SIG-M5 treated with dmso at 0.1 percent for 504 hours (cell line): Measurements from ENCODE around the gene GFM1.
A peak's percentile ranks its signal among the peaks of the same experiment; 100 is the strongest.

Experiments used
- DNase-seq: peaks from one replicate; lab custom pipeline; 2025; ENCODE audit not compliant: unreplicated experiment; lab: John Stamatoyannopoulos, UW

Gene GFM1

DNA sequence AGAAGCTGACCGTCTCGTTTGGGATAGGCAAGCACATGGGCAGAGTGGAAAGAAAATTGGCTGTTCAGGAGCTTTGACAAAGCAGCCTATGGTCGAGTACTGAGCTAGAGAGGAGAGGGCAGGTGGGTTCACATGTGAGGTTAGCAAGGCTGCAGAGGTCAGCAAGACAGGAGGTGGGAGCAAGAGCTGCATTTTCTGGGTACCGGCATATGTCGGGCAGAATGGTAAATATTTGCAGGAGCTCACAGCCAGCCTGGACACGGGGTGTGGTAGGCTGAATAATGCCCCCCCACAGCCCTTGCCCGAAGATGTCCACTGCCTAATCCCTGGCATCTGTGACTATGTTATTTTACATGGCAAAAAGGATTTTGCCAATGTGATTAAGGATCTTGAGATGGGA, 79.7 kb downstream of the GFM1 start:
- DNase-seq = no peak

DNA sequence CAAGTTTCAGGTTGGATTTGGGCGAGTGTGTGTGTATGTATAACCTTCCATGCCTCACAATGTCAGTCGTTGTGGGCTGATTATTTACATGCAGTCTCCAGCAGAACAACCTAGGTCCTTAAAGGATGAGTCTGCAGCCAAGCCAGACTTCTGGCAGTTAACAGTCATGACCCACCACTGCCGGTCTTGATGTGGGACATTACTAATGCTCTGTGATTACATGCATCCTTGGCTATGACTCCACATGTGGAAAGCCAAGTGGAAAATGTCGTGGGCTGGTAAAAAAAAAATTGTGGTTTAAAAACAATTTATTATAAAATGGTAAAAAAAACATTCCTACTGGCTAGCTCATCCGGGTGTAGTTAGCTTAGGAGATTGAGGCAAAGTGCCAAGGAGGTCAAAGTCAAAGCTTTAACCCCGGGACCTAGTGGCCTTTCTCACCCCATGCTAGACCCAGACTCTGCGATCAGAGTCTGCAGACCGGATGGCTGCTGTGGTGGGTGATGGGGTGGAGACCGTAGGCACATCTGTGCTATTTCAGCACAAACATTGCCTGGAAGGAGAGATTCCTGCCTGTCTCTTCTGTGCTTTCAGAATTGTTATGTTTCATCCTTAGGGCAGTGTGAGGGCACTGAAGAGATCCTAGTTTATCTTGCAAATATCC, 81.2 kb downstream of the GFM1 start:
- DNase-seq = no peak

- peak; percentile 79 for DNase-seq
Measured at GRCh38 chr3:158727206-158728060, 83.1 kb downstream of the GFM1 start.

DNA sequence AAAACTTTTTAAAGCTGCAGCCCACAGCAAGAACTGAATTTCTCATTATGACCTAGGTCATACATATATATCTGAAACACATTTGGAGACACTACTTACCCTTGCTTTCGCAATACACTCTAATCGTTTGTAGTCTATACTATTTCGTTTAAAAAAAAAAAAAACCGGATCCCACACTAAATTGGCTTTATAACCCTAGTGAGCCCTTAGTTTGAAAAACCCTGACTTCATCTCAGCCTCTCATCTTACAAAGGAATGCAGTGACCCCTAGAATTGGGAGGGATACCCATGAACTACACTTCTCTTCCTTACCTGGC, 83.7 kb downstream of the GFM1 start:
- DNase-seq = no peak

- DNase-seq = no peak
Measured at GRCh38 chr3:158728851-158729250, 84.5 kb downstream of the GFM1 start.

DNA sequence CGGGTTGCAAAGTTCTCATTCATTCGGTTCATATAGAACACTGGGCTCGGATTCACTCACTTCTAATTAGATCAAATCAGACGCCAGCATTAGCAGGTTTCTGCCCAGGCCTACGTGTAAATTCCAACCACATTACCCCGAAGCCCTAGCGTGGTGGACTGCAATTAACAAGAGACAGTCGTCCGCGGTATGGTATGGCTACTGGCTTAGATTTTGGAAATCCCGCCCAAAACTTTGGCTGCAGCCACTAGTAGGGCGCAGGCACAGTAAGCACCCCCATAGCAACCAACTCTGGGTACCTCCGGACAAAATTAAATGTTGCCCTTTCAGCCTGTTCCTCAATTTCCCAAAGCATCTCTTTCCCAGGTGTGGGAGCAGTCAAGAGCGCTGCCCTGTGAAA, 87.2 kb downstream of the GFM1 start:
- no peak for DNase-seq

DNA sequence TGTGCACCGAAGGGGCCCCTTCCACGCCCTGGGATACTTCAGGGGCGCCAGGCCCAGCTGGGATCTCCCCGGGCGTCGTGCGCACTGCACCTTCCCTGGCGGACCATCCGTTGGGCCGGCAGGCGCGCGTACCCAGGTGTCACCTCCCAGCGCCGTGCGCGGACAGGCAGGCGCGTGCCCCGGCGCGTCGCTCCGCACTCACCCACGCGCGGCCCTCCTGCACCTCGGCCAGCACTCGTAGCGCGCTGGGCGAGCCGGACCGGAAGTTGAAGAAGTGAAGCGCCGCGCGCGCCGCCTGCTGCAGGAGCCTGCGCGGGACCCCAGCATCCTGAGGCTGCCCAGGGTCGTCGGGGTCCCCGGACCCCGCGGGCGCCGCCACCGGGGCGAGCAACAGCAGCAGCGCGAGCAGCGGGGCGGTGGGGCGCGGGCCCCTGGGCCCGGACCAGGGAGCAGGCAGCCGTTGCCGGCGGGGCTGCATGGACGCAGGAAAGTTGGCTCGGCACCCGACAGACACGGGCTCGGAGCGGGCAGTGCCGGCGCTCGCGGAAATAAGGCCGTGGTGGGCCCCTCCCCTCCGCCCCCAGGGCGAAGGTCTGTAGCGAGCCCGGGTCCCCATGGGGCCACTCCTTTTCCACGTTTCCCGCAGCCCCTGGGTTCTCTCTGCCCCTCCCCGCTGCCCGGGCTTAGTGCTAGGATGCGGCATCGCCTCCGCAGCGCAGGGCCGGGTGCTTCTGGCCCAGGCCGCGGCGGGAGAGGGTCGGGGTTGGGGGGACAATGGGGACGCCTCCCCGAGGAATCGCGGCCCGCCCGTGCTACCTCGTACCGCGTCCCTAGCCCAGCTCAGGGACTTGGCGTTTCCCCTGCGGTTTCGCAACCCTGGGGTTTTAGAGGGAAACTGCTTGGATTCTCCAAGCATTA, 87.9 kb downstream of the GFM1 start, which contains the start of gene RARRES1:
TSS of gene RARRES1 (minus strand) at position 520 of the 918 bp plus-strand sequence. CDS start at position 478, 42 bp downstream.
- no peak for DNase-seq

DNA sequence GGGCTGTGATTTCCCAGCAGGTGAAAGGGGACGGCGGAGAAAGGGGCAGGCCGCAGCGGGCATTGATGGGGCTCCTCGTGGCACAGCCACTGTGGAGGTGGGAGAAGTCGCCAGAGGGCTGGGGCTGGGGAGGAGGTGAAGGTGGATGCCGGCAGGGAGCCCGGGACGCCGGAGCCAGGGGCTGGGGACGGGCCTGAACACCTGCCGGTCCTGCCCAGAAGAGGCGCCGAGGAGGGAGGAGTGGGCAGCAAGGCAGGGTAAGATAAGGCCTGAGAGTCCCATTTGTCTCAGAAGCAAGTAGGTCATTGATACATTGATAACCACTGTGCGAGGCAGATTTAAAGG, 88.5 kb downstream of the GFM1 start:
- DNase-seq = no peak

GRCh38 chr3:158733656-158734055, 89.3 kb downstream of the GFM1 start:
- no peak for DNase-seq

DNA sequence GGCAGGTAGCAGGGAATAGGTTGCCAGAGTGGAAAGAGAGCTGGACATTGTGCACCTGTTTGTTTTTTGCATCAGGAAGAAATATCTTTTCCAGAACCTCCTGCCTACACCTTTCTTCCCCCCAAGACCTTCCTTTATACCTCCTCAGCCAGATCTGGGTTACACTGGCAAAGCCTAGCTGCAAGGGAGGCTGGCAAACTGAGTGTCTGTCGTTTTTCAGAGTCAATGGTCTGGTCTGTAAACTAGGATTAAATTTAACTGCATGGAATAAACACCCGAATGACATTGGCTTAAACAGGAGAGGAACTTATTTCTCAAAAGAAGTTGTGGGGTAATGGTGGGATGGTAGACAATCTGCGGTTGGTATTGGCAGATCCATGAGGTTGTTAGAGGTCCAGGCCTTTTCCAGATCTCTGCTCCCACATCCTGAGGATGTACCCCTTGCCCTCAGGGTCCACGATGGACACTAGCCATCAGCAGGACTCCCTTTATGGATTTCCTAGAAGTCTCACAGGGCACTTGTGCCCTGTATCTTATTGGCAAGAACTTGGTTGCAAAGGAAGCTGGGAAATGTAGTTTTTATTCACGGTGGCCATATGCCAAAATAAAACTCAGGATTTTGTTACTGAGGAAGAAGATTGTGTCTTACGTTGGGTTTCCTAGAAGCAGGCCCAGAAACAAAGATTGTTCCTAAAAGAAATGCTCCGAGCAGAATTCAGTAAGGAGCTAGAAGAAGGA, 91.1 kb downstream of the GFM1 start:
- DNase-seq = no peak

DNA sequence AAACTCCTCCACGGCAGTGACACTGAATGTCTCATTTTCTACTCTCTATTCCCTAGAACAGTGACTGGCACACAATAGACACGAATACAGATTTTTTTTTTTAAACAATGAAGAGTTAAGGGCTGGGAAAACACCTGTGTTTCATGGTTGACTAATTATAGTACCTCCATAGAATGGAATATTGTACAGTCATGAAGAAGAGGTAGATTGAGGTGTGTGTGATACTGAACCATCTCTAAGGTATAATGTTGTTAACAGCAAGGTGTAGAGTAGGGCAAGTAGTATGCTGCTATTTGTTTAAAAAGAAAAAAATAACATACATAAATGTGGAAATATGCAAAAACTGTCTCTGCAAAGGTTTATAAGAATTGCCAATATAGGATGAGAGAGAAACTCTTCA, 93.1 kb downstream of the GFM1 start:
- DNase-seq = no peak

GRCh38 chr3:158737976-158738615, 93.8 kb downstream of the GFM1 start:
- DNase-seq = no peak

GRCh38 chr3:158738653-158739052, 94.3 kb downstream of the GFM1 start:
- DNase-seq = no peak

DNA sequence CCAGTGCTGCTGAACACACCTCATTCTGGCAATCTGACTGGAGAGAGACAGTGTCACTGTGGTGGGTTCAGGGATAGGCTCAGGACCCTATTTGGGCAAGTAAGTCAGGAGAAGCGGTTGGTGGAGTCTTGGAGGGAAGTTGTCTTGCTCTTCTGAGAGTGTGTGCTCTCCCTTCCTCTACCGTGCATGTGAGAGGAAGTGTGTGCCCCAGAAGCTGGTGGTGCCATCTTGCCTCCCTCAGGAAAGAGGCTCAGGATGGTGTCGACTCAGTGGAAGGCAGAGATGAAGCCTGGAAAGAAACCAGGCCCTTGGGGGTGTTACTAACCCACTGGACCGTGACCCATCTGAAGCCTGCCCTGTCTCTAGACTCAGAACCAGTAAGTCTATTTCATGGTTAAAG, 94.8 kb downstream of the GFM1 start:
- DNase-seq = no peak

GRCh38 chr3:158739661-158740060, 95.3 kb downstream of the GFM1 start:
- DNase-seq = no peak
